Panc1 (cell line): ENCODE results near the gene HTR1E. TPM values are rescaled to one million over a fixed set of nuclear protein-coding genes. Genes with fewer than 3 reads are reported as not detected.

Experiments used
- ATAC-seq: fragments of 200-7000 bp; cut with Tn5 transposase; 2 replicates; pipeline ENCODE4 v1.9.1; 2020; ENCODE audit warnings: mild to moderate bottlenecking, moderate library complexity
- BruUV-seq: library from RNA; stranded (reverse); fragments of 400-500 nt; replicated peaks from 2 replicates; lab custom pipeline; 2021; lab: Mats Ljungman, UMichigan
- CTCF ChIA-PET: fragments of 300-600 bp; sonication (Branson Sonifier 250); formaldehyde crosslinking; loops from one replicate; lab custom pipeline; 2022; ENCODE audit warnings: antibody characterized with exemption; lab: Charles Lee
- POLR2A ChIA-PET: fragments of 300-600 bp; sonication (Branson Sonifier 250); formaldehyde crosslinking; loops from one replicate; lab custom pipeline; 2022; ENCODE audit warnings: antibody characterized with exemption; lab: Charles Lee
- DNase-seq: peaks from one replicate; pipeline ENCODE4 v3.0.0-alpha.2; 2010; ENCODE audit warnings: low read depth, low spot score
- H3K27ac ChIP-seq: 2 replicates; pipeline ENCODE4 v1.5.1; 2011; ENCODE audit warnings: mild to moderate bottlenecking, low read length, inconsistent platforms
- H3K27me3 ChIP-seq: fragments of 200-500 bp; sonication (Bioruptor generic); 2 replicates; pipeline ENCODE4 v1.6.0; 2014; ENCODE audit warnings: low read length, inconsistent platforms; ENCODE audit not compliant: control insufficient read depth, insufficient read depth
- H3K36me3 ChIP-seq: fragments of 200-500 bp; sonication (Bioruptor generic); 2 replicates; pipeline ENCODE4 v1.5.1; 2014; ENCODE audit warnings: inconsistent platforms, mild to moderate bottlenecking, low read length, moderate library complexity; ENCODE audit not compliant: control insufficient read depth, insufficient read depth
- H3K4me1 ChIP-seq: 2 replicates; pipeline ENCODE4 v1.5.1; 2011; ENCODE audit warnings: inconsistent platforms, mild to moderate bottlenecking, low read length, moderate library complexity; ENCODE audit not compliant: control insufficient read depth, insufficient read depth
- H3K4me3 ChIP-seq, 2 experiments: 2 replicates each; pipeline ENCODE4 v1.5.1; 2011 to 2012; ENCODE audit warnings: low read depth in 2 of 2, low read length in 2 of 2, mild to moderate bottlenecking in 2 of 2, inconsistent platforms in 1 of 2, moderate library complexity in 1 of 2
- H3K9me3 ChIP-seq: fragments of 200-500 bp; sonication (Bioruptor generic); 2 replicates; pipeline ENCODE4 v1.5.1; 2014; ENCODE audit warnings: low read depth, mild to moderate bottlenecking, inconsistent platforms, low read length, moderate library complexity; ENCODE audit not compliant: control insufficient read depth, insufficient read depth
- CTCF ChIP-seq: fragments of 450-650 bp; IDR thresholded peaks from 2 replicates; pipeline ENCODE4 v1.5.1; 2017; ENCODE audit warnings: mild to moderate bottlenecking
- POLR2AphosphoS5 ChIP-seq: IDR thresholded peaks from 2 replicates; pipeline ENCODE4 v1.6.1; 2012; ENCODE audit warnings: mild to moderate bottlenecking, low read depth, low read length, moderate library complexity
- REST ChIP-seq, 2 experiments: IDR thresholded peaks; 2 replicates each; pipeline ENCODE4 v1.6.1; 2011 to 2012; ENCODE audit warnings: low read depth in 2 of 2, control low read depth in 1 of 2, low read length in 1 of 2, mild to moderate bottlenecking in 1 of 2, moderate library complexity in 1 of 2; ENCODE audit not compliant: insufficient read depth in 1 of 2
- SIN3A ChIP-seq: IDR thresholded peaks from 2 replicates; pipeline ENCODE4 v1.6.1; 2012; ENCODE audit warnings: low read depth, mild to moderate bottlenecking, low read length, moderate library complexity, borderline replicate concordance; ENCODE audit not compliant: insufficient read depth
- TCF7L2 ChIP-seq: IDR thresholded peaks from 2 replicates; pipeline ENCODE4 v1.6.1; 2011; ENCODE audit warnings: mild to moderate bottlenecking, low read depth, low read length, inconsistent platforms
- in situ Hi-C: cut with HindIII; loops from 2 replicates; pipeline ENCODE4 v1.10.0; 2016; ENCODE audit warnings: low sequenced_read_pairs, low pct_unique_long_range_greater_than_20kb
- intact Hi-C: fragments of 100-400 bp; cut with micrococcal nuclease; formaldehyde crosslinking; loops from one replicate; pipeline ENCODE4 v1.10.0; 2022; ENCODE audit not compliant: unreplicated experiment
- total RNA-seq: library from RNA; stranded (reverse); gene quantifications from one replicate; pipeline ENCODE4 v1.2.1, GENCODE V29; 2021; ENCODE audit not compliant: unreplicated experiment

Gene HTR1E
- total RNA-seq, 1 experiment from 2014 or later = not detected

GRCh38 chr6:86934365-86934764, 3.0 kb upstream of the HTR1E start:
- Histone ChIP-seq H3K4me3 (no peak overlapping the region), H3K4me1 (no peaks in the 10 kb centered on the region; the same call in 1 of the 2 replicates), H3K27me3 (peaks cover 28% of the 10 kb centered on the region), H3K36me3 (no peaks in the 10 kb centered on the region), H3K9me3 (no peaks in the 10 kb centered on the region), H3K27ac (no peak overlapping the region)
- BruUV-seq = no TSS peak
- ChIA-PET POLR2A (no interaction called here), CTCF (no interaction called here)
- in situ Hi-C loops = no loop called here
- TF ChIP-seq SIN3A = no peak
- TF ChIP-seq TCF7L2 = no peak
- TF ChIP-seq REST (IDR thresholded peaks at IDR 0.05; ENCODE audit: insufficient read depth in 1 of 2, low read depth in 2 of 2, low read length in 1 of 2) = no peak
- TF ChIP-seq CTCF = no peak
- TF ChIP-seq POLR2AphosphoS5 = no peak
- DNase-seq (no peak), ATAC-seq (no peak)
- intact Hi-C loops = loop anchor here (10.0 kb wide), 1 partner anchor 1190 kb away; no protein-coding TSS in a partner anchor

- DNase-seq (no peak), ATAC-seq (peak; percentile 64)
- CTCF ChIA-PET = interaction anchor here (0.5 to 1.2 kb wide), 3 partner anchors 77 to 1180 kb away, joined by 3 to 5 read pairs (median 3); no protein-coding TSS in a partner anchor
- in situ Hi-C loops (no loop called here), intact Hi-C loops (loop anchor here (5.0 to 10.0 kb wide), 3 partner anchors 80 to 1192 kb away; no protein-coding TSS in a partner anchor)
- H3K27ac ChIP-seq = no peak overlapping the region
- H3K36me3 ChIP-seq = no peaks in the 10 kb centered on the region
- BruUV-seq = no TSS peak
- peaks cover 28% of the 10 kb centered on the region for H3K27me3 ChIP-seq
- H3K4me1 ChIP-seq = no peaks in the 10 kb centered on the region; the same call in 1 of the 2 replicates
- H3K4me3 ChIP-seq = peak overlapping the region; percentile 34 to 47
- no peaks in the 10 kb centered on the region for H3K9me3 ChIP-seq
- no peak for TF ChIP-seq CTCF
- TF ChIP-seq POLR2AphosphoS5 = no peak
- TF ChIP-seq TCF7L2 = no peak
- TF ChIP-seq SIN3A = no peak
- TF ChIP-seq REST (IDR thresholded peaks at IDR 0.05; ENCODE audit: insufficient read depth in 1 of 2, low read depth in 2 of 2, low read length in 1 of 2) = no peak
- POLR2A ChIA-PET = interaction anchor here (0.7 kb wide), 1 partner anchor 1169 kb away, joined by 7 read pairs; no protein-coding TSS in a partner anchor
Observed at GRCh38 chr6:86936834-86937218, 502 bp upstream of the HTR1E start.
